ENCODE data around the gene IGDCC3. TPM values are rescaled to one million over a fixed set of nuclear protein-coding genes. Genes with fewer than 3 reads are reported as not detected.

IGDCC3 gene
- total and polyA plus RNA-seq, 2 donors from 2014 or later = 0.22 to 0.49 TPM

- H3K4me1 ChIP-seq (ENCODE audit: control insufficient read depth in 2 of 3, insufficient read depth in 2 of 3, low read depth in 1 of 3, low read length in 3 of 3) = peaks cover 0 to 3% (median 0%) of the 10 kb centered on the region in 3 donors
- no peaks in the 10 kb centered on the region for H3K9me3 ChIP-seq (ENCODE audit: control insufficient read depth in 2 of 3, insufficient read depth in 1 of 3, low read length in 3 of 3)
- no peak overlapping the region for H3K4me3 ChIP-seq (ENCODE audit: low read length in 3 of 3)
- H3K27ac ChIP-seq (ENCODE audit: low read depth in 2 of 2, low read length in 2 of 2) = no peak overlapping the region
- no peak overlapping the region for H3K9ac ChIP-seq (ENCODE audit: low read length in 3 of 3)
- intact Hi-C loops (cut with DNase I) = no loop called here
- H3K36me3 ChIP-seq (ENCODE audit: control insufficient read depth in 2 of 3, insufficient read depth in 3 of 3, low read length in 3 of 3) = no peaks in the 10 kb centered on the region
- TF ChIP-seq CTCF (IDR thresholded peaks at IDR 0.05; ENCODE audit: borderline replicate concordance, extremely low read depth, insufficient read depth) = no peak
- DNase-seq (no peak), FAIRE-seq (no peak)
- H3K27me3 ChIP-seq (ENCODE audit: control insufficient read depth, insufficient read depth, low read length) = no peaks in the 10 kb centered on the region
These were observed 84.8 kb downstream of the IGDCC3 start for GRCh38 chr15:65292938-65293518.

- Histone ChIP-seq H3K36me3 (ENCODE audit: control insufficient read depth in 2 of 3, insufficient read depth in 3 of 3, low read length in 3 of 3) (no peaks in the 10 kb centered on the region), H3K4me1 (ENCODE audit: control insufficient read depth in 2 of 3, insufficient read depth in 2 of 3, low read depth in 1 of 3, low read length in 3 of 3) (peaks cover 0 to 7% (median 3%) of the 10 kb centered on the region in 3 donors), H3K9ac (ENCODE audit: low read length in 3 of 3) (no peak overlapping the region), H3K27ac (ENCODE audit: low read depth in 2 of 2, low read length in 2 of 2) (no peak overlapping the region), H3K4me3 (ENCODE audit: low read length in 3 of 3) (no peak overlapping the region), H3K9me3 (ENCODE audit: control insufficient read depth in 2 of 3, insufficient read depth in 1 of 3, low read length in 3 of 3) (no peaks in the 10 kb centered on the region), H3K27me3 (ENCODE audit: control insufficient read depth, insufficient read depth, low read length) (no peaks in the 10 kb centered on the region)
- FAIRE-seq (no peak), DNase-seq (no peak)
- intact Hi-C loops (cut with DNase I) = no loop called here
- no peak for TF ChIP-seq CTCF (IDR thresholded peaks at IDR 0.05; ENCODE audit: borderline replicate concordance, extremely low read depth, insufficient read depth)
These were observed 87.6 kb downstream of the IGDCC3 start for GRCh38 chr15:65290228-65290627.

GRCh38 chr15:65289261-65289854 is 88.4 kb downstream of the IGDCC3 start:
- H3K4me3 ChIP-seq (ENCODE audit: low read length in 3 of 3) = no peak overlapping the region
- no peak for TF ChIP-seq CTCF (IDR thresholded peaks at IDR 0.05; ENCODE audit: borderline replicate concordance, extremely low read depth, insufficient read depth)
- no peak overlapping the region for H3K9ac ChIP-seq (ENCODE audit: low read length in 3 of 3)
- no peak overlapping the region for H3K27ac ChIP-seq (ENCODE audit: low read depth in 2 of 2, low read length in 2 of 2)
- H3K4me1 ChIP-seq (ENCODE audit: control insufficient read depth in 2 of 3, insufficient read depth in 2 of 3, low read depth in 1 of 3, low read length in 3 of 3) = peaks cover 0 to 7% (median 3%) of the 10 kb centered on the region in 3 donors
- intact Hi-C loops (cut with DNase I) = no loop called here
- no peaks in the 10 kb centered on the region for H3K36me3 ChIP-seq (ENCODE audit: control insufficient read depth in 2 of 3, insufficient read depth in 3 of 3, low read length in 3 of 3)
- H3K9me3 ChIP-seq (ENCODE audit: control insufficient read depth in 2 of 3, insufficient read depth in 1 of 3, low read length in 3 of 3) = no peaks in the 10 kb centered on the region
- FAIRE-seq (no peak), DNase-seq (no peak)
- H3K27me3 ChIP-seq (ENCODE audit: control insufficient read depth, insufficient read depth, low read length) = no peaks in the 10 kb centered on the region
